ENCODE results near the gene MTA2.

GRCh38 chr11:62553839-62554361, 47.8 kb downstream of the MTA2 start:
- TF ChIP-seq CTCF (conservative IDR thresholded peaks at IDR 0.05; ENCODE audit: low read length), result no peak
- no peak for TF ChIP-seq EZH2phosphoT487 (IDR thresholded peaks at IDR 0.05; ENCODE audit: borderline replicate concordance, low read depth, low read length)

Measured in OCI-LY7 (cell line).